Tibial nerve (tissue), 4 donors: ENCODE data around the gene SDK1.

ENCODE experiments used
- CTCF ChIP-seq, 5 experiments: fragments of 200-600 bp in 3 of 5; fragments of 450-650 bp in 2 of 5; sonication (generic) in 3 of 5; IDR thresholded peaks; one replicate each; pipeline ENCODE4 v1.5.1; 2016 to 2019; ENCODE audit warnings: antibody characterized with exemption in 5 of 5, mild to moderate bottlenecking in 3 of 5, moderate library complexity in 2 of 5
- EP300 ChIP-seq, 2 donors: sonication (generic); formaldehyde crosslinking; IDR thresholded peaks; one replicate each; pipeline ENCODE4 v1.6.1; 2017; ENCODE audit warnings: antibody characterized with exemption in 2 of 2, mild to moderate bottlenecking in 1 of 2
- POLR2A ChIP-seq, 2 donors: fragments of 450-650 bp; IDR thresholded peaks; one replicate each; pipeline ENCODE4 v1.6.1; 2017; ENCODE audit warnings: antibody characterized with exemption in 2 of 2, mild to moderate bottlenecking in 2 of 2, moderate library complexity in 2 of 2

GRCh38 chr7:3588341-3588740 is 287.3 kb downstream of the SDK1 start:
- TF ChIP-seq CTCF (IDR thresholded peaks at IDR 0.05) (no peak), EP300 (IDR thresholded peaks at IDR 0.05) (no peak), POLR2A (IDR thresholded peaks at IDR 0.05) (no peak)
